GM12873 (cell line): ENCODE data around the gene PDE3A.

ENCODE experiments used
- CTCF ChIP-seq: IDR thresholded peaks from 2 replicates; pipeline ENCODE4 v1.5.1; 2012; ENCODE audit warnings: low read depth, mild to moderate bottlenecking, moderate library complexity, low read length, control low read depth; ENCODE audit not compliant: insufficient read depth; ENCODE audit errors: missing control alignments

PDE3A gene

GRCh38 chr12:20474016-20474415 is 105.7 kb downstream of the PDE3A start:
- TF ChIP-seq CTCF: no peak

GRCh38 chr12:20474443-20474842 is 106.1 kb downstream of the PDE3A start:
- no peak for TF ChIP-seq CTCF

GRCh38 chr12:20475542-20475941 is 107.2 kb downstream of the PDE3A start:
- TF ChIP-seq CTCF: no peak

GRCh38 chr12:20476551-20476950 is 108.2 kb downstream of the PDE3A start:
- TF ChIP-seq CTCF: no peak

GRCh38 chr12:20477255-20477654 is 108.9 kb downstream of the PDE3A start:
- no peak for TF ChIP-seq CTCF

- TF ChIP-seq CTCF: no peak
These were observed 109.3 kb downstream of the PDE3A start for GRCh38 chr12:20477672-20478071.

GRCh38 chr12:20482491-20483054 is 114.2 kb downstream of the PDE3A start:
- no peak for TF ChIP-seq CTCF

GRCh38 chr12:20483776-20484175 is 115.4 kb downstream of the PDE3A start:
- no peak for TF ChIP-seq CTCF
